NK-92 (cell line): Measurements from ENCODE around the gene GSTK1.
"Not testable (repeated sequence)": the region's sequence is repeated elsewhere in the genome, so short reads cannot be mapped to it uniquely, and the experiment has no call there.

Experiments used
- DNase-seq: peaks from one replicate; lab custom pipeline; 2025; ENCODE audit not compliant: unreplicated experiment; lab: John Stamatoyannopoulos, UW

Gene GSTK1

DNA sequence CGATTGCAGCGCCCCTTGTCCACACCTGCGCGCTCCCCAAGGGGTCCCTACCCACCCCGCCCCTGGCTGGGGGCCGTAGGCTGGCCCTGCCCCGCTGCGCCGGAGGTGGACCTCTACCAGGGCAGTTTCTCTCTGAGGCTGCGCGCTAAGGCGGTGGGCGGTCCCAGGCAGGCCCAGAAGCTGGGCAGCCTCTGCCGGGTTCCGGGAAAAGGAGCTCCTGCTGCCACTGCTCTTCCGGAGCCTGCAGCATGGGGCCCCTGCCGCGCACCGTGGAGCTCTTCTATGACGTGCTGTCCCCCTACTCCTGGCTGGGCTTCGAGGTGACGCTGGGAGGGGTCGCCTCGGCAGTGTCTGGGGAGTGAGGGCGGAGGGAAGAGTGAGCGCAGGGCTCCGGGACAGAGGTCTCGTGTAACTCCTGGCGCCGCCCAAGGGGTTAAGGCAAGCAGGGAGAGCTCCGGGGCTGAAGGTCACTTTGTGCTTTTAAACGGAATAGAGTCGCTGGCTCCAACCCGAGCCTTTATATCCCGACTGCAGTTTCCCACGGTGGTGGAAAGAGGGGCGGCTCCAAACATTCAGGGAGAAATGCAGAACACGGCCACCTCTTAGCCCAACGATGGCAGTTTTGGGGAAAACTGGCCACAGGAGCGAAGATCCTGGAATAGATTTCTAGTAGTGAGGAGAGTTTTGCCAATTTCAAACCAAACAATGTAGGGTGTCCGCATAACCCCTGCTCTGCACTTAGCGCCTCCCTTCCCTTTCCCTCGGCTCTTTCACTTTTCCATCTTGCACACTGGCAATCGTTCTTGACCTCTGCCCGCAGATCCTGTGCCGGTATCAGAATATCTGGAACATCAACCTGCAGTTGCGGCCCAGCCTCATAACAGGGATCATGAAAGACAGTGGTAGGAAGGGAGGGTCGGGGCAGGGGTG lies at the start of gene GSTK1:
GSTK1 (plus strand) TSS at position 176 of the 930 bp plus-strand sequence; CDS start at position 249, 73 bp downstream.
- no peak for DNase-seq

DNA sequence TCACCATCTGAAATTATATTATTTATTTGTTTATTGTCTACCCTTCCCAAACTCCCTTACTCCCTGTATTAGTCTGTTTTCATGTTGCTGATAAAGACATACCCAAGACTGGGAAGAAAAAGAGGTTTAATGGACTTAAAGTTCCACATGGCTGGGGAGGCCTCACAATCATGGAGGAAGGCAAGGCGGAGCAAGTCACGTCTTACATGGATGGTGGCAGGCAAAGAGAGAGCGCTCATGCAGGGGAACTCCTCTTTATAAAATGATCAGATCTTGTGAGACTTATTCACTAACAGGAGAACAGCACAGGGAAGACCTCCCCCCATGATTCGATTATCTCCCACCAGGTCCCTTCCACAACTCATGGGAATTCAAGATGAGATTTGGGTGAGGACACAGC lies 49.8 kb upstream of the GSTK1 start:
- not testable (repeated sequence) for DNase-seq

DNA sequence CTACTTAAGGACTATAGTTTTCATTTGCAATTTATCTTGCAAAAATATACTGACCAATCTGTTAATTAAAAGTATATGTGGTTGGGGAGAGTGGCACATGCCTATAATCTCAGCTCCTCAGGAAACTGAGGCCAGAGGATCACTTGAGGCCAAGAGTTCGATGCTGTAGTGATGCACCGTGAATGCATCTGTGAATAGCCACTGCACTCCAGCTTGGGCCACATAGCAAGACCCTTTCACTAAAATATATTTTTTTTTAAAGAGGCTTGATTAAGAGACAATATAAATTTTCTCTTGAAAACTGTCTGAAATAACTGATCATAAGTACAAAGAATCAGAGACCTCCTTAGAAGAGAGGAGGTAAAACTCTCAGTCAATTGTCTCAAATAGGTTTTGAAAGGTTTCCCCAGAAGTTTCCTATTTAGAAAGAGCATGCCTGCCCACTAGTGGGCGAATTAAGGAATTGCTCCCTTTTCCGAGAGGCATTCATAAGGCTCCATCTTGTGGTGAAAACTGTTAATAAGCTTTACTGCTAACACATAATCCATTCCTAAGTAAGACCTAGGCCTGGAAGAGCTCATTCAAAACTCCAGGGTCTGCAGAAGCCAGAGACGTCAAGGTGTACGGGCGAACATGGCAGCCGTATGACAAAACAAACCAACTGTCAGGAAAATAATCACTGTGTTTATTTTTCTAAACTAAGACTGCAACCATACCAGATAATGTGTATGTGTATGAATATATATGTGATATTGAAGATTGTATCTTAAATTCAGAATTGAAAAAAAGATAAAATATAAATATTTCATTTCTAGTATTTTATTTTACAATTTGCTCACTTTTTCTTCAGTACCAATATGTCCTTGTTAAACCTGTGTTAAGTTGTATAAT lies 48.2 kb upstream of the GSTK1 start:
- no peak for DNase-seq

DNA sequence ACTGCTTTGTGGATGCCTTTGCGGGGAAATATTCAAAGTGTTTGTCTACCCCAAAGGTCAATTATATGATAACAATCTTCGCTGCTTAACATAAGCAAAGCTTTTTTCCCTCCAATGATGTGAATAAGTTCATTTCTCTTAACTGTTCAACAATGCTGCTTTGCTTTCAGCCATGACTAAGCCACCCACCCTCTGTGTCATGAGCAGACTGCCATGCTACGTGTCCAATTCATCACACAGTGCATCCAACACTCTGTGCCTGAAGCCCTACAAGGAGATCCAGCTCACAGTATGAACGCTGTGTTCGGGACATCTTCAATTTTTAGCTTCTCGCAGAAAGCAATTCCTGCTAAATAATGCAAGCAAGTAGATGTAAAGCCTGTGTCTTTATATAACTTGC lies 47.1 kb upstream of the GSTK1 start:
- no peak for DNase-seq

DNA sequence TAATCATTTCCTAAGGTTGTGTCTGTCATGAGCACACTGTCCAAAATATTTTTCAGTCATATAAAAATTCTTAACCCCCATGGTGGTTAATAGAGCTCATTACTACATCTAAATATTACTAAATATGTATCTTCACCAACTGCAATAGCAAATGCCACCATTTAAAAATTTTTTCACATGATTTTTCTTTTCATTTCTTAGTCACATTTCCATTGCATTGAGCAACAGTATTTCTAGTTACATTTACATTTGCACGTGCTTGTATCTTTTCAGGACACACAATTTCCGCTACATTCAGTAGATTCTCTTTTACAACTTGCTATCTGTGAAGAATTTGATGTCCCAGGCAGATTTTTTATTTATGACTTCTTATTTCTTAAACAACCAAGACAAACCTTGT lies 46.6 kb upstream of the GSTK1 start:
- no peak for DNase-seq

DNA sequence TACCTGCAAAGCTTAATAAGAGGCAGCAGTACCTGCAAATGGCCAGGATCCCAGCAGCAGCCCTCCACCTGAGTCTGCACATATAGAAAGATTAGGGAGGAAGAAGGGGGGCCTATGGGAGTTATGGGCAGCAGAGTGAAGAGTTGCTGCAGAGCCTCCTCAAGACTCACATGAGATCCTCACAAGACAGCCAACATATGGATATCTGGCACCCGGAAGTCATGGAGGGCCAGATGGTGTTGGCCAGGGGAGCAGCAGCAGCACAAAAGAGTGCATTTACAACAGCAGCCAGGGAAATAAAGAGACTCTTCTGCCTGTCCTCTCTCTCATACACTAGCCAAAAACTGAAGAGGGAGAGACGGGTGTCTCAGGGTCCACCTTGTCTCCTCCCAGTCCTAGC lies 45.4 kb upstream of the GSTK1 start:
- no peak for DNase-seq

DNA sequence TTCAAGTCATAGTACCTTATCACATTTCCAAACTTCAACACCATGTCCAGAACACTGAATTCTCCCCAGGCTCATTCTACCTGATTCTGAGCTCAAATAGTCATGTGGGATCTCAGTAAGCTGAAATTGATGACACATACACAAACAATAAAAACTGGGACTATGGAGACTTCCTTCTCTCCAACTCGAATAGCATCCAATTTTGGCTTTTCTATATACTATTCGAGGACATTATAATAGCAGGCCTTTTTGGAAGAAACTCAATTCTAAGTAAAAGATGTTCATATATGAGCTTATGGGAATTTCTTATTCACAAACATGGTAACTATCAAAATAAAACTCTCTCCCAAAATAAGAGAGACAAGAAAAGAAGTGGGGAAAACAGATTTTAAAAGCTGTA lies 42.0 kb upstream of the GSTK1 start:
- DNase-seq, result no peak

DNA sequence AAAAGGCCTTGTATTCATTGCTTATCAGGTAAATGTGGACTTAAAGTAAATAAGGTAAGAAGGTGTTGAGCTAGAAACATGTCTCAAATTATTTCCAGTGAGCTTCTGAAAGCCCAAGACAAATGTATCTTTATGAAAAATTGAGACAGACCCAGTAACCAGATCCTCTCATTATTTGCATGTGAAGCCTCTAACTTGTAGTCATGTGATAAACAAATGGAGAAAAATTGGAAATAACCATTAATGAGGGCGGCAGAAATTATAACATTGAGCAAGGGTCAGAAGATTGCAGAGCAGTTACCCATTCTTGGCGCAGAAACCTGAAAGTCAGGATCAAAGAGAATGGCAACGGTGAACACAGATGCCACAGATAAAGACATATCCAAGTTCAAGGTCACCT lies 41.5 kb upstream of the GSTK1 start, which contains the start of gene TAS2R40:
TAS2R40 (plus strand) TSS at position 301 of the 400 bp plus-strand sequence; CDS start at position 343, 42 bp downstream.
- DNase-seq, result no peak

DNA sequence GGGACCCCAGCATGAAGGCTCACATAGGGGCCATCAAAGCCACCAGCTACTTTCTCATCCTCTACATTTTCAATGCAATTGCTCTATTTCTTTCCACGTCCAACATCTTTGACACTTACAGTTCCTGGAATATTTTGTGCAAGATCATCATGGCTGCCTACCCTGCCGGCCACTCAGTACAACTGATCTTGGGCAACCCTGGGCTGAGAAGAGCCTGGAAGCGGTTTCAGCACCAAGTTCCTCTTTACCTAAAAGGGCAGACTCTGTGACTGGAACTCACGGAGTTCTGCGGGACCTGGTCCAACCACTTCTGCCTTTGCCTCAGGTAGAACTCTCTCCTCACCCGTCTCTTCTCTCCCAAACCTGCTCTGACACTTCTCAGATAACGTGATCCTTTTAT lies 40.5 kb upstream of the GSTK1 start:
- no peak for DNase-seq

DNA sequence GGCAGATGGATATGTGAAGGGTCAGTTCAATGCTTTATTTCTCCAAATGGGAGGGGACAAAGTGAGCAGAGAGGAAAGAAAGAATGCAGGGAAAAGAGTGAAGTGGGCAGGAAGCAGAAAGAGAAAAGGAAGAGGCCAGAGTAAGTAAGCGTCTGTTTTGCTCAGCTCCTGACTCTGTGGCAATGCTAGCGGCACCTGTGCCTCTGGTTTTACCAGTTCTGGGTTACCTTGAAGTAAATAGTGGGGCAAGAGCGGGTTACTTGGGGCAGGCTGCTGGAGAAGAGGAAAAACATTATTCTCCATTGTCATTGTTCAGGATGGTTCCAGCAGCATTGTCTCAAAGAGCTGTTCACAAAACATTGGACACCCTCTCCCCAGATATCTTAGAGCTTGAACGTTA lies 39.5 kb upstream of the GSTK1 start:
- DNase-seq, result no peak

DNA sequence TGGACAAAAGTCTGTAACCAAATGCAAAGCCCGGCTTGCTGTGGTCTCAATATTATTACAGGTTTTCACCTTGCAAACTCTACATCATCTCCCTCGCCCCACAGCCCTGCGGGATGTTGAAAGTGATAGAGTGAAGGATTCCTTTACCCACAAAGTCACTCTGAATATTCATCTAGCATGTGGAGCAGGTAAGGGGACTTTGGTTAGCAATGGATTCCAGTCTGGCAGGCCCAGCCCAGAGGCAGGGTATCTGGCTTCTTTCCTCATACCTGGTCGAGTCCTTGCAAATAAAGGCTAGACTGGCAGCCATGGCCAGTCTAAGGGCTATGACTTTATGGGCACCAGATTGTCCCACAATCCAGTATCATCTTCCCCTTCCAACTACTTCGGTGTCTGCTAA lies 38.2 kb upstream of the GSTK1 start:
- DNase-seq, result no peak

DNA sequence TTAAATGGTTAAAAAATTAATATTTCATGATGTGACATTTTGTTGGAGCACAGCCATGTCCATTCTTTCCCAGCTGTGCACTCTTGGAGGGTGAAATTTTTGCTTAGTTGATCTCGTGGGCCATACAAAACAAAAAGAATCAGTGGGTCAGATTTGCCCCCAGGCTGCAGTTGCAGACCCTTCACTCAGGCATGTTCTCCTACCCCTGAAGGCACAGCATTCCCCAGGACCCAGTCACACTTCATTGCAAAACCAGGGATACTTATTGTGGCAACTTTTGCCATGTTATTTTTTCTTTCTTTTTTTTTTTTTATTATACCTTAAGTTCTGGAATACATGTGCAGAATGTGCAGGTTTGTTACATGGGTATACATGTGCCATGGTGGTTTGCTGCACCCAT lies 35.4 kb upstream of the GSTK1 start:
- no peak for DNase-seq

DNA sequence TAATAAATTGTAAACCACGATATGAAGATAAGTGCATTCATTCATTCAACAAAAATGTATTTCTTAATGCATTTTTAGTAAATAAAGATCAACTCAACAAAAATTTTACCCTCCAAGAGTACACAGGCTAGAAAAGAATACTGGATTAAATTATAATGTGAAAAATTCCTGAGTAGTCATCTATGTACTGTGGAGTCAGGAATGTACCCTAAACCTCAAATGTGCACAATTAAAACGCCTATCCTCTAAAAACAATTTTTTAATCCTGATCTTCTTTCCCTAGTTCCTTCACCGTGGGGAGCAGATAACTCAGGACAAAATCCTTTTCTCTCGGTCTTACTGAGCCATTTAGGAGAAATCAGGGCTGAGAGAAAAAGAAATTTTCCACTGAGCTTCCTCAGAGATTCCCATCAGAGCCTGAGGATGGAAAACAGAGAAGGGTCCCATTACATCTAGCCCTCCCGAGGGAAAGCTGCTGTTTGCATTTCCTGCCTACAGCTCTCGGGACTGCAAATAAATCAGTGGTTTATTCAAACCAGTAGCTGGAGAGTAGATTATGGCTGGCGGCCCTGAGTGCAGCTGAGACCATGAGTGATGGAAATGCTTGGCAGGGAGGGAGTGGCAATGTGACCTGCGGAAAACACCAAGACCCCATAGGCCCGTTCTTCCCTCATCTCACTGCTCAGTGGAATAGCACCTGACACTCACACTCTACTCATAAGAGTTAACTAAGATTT lies 34.0 kb upstream of the GSTK1 start:
- no peak for DNase-seq

DNA sequence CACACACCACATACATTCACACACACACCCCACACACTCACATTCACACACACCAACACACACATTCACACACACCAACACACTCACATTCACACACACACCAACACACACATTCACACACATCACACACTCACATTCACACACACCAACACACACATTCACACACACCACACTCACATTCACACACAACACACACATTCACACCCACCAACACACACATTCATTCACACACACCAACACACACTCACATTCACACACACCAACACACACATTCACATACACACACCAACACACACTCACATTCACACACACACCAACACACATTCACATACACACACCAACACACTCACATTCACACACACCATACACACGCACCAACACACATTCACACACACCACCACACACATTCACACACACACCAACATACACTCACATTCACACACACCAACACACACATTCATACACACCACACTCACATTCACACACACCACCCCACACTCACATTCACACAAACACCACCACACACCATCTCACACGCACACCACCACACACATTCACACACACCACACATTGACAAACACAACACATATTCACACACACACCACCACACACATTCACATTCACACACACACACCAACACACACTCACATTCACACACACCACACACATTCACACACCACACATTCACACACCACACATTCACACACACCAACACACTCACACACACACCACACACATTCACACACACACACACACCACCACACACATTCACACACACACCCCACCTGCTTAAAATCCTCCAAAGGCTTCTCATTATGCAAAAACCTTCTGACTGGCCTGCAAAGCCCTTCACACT lies 32.4 kb upstream of the GSTK1 start:
- no peak for DNase-seq

DNA sequence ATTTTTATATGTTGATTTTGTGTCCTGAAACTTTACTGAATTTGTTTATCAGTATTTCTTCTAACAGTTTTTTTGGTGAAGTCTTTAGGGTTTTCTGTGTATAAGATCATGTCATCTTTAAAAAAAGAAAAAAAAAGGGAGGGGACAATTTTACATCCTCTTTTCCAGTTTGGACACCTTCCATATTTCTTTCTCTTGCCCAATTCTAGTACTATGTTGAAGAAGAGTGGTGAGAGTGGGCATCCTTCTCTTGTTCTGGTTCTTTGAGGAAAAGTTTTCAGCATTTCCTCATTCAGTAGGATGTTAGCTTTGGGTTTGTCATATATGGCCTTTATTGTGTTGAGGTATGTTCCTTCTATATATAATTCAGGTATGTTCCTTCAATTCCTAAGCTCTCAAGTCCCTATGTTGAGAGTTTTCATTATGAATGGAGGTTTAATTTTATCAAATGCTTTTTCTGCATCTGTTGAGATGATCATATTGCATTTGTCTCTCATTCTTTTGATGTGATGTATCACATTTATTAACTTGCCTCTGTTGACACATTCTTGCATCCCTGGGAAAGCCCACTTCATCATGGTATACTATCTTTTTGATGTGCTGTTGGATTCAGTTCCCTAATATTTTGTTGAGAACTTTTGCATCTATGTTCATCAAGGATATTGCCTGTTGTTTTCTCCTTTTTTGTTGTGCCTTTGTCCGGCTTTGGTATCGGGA lies 29.3 kb upstream of the GSTK1 start:
- no peak for DNase-seq

DNA sequence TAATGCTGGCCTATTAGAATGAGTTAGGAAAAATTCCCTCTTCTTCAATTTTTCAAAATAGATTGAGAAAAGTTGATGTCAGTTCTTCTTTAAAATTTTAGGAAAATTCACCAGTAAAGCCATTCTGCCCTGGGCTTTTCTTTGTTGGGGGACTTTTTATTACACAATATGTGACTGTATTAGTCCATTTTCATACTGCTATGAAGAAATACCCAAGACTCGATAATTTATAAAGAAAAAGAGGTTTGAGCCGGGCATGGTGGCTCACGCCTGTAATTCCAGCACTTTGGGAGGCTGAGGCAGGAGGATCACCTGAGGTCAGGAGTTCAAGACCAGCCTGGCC lies 28.7 kb upstream of the GSTK1 start:
- no peak for DNase-seq

DNA sequence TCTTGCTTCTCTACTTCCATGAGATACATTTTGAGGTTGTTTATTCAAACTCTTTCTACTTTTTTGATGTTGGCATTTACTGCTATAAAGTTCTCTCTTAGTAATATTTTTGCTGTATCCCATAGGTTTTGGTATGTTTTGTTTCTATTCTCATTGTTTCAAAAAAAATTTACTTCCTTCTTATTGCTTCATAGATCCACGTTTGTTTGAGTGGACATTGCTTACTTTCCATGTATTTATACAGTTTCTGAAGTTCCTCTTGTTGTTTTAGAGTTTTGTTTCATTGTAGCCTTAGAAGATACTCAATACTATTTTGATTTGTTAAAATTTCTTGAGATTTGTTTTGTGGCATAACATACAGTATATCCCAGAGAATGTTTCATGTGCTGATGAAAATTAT lies 27.7 kb upstream of the GSTK1 start:
- DNase-seq, result no peak

DNA sequence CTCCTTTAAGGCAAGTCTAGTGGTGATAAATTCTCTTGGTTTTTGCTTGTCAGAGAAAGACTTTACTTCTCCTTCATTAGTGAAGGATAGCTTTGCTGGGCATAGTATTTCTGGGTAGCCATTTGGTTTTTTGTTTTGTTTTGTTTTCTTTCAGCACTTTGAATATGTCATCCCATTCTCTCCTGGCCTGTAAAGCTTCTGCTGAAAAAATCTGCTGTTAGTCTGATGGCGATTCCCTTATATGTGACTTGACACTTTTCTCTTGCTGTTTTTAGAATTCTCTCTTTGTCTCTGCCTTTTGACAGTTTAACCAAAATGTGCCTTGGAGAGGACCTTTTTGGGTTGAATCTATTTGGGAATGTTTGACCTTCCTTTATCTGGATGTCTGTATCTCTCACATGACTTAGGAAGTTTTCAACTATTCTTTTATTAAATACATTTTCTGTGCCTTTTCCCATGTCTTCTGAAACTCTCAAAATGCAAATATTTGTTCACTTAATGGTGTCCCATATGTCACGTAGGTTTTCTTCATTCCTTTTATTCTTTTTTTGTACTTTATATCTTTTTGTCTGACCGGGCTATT lies 26.7 kb upstream of the GSTK1 start:
- no peak for DNase-seq

DNA sequence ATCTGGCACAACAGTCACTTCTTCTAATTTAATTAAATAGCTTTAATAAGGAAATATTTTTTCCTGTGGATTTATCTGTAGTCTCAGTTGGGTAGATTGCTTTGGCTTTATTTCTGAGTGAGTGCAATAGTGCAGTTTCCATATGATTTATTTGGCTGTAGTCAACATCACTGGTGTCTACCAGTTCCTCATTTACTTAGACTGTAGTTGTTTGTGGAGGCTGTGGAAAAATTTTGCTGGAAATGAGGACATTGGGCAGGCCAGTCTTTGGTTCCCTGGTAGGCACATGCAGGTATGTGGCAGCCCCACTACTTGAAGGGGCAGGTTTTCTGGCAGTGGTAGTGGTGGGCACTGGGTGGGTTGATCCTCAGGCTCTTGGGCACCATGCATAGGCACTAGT lies 25.9 kb upstream of the GSTK1 start:
- no peak for DNase-seq
